CD4-positive, alpha-beta T cell treated with Interleukin-2 at 100 ng/mL for 4 hours (primary cell): ENCODE measurements around the gene FANCI.
"Not testable (repeated sequence)": the region's sequence is repeated elsewhere in the genome, so short reads cannot be mapped to it uniquely, and the experiment has no call there.

Source experiments
- DNase-seq: peaks from one replicate; pipeline ENCODE4 v3.0.0-alpha.2; 2020; ENCODE audit warnings: low spot score

FANCI gene

DNA sequence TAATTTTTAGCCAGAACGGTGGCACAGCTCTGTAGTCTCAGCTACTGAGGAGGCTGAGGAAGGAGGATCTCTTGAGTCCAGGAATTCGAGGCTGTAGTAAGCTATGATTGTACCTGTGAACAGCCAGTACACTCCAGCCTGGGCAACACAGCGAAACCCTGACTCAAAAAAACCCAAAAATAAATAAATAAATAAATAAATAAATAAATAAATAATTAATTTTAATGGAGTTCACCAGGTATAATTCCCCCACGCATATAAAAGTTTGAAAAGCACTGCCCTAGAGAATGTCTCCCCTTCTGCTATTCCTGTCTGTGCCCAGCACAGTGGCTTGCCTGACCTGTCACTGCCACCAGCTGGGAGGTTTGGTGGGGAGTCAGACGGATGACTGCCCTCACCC lies 18.2 kb upstream of the FANCI start:
- DNase-seq, result no peak

DNA sequence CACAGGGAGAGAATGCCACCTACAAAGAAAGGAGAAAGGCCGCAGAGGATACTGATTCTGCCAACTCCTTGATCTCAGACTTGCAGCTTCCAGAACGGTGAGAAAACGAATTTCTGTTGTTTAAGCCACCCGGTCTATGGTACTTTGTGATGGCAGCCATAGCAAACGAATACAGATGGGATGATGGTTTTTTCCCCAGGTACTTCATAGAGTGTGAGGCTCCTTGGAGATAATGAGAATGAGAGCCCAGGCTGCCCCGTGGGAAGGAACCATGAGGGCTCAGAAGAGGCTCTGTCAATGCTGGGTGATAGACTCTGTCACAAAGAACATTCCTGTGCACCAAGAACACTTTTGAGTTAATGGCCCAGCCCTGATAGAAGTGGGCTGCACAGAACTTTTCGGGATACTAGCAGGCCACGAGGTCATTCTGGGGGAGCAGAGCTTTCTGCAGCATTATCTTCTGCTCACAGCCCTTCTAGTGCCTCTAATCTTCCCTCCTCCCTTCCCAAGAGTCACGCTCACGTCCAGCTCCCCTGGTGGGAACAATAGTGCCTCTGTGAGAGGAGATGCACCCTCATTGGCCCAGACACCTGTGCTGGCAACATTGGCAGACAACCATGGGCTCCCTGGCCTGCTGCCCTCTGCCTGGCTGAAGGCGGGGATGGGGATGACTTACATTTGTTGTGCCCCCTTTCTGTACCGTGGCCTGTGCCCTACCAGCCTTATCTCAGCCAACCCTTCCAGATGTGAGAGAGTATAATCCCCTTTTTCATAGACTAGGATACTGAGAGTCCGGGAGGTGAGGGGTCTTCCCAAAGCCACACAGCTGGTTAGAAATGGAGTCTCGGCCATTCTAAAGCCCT lies 17.2 kb upstream of the FANCI start:
- DNase-seq, result no peak

DNA sequence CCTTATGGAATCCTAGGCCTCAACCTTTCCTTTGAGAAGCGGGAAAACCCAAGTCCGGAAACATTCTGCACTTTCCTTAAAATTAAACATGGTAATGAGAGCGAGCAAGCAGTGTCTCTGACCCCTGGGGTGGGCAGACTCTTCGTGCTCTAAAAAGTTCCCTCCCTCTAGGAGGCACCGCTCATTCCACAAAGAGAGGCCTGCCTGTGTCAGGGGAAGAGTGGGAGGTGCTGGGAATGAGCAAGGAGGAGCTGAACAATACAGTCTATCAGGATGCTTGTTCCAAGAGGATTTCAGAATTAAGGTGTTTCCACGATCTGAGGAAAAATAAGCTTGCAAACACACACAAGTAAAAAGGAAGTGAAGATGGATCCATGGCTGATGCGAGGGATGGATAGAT lies 16.4 kb upstream of the FANCI start:
- DNase-seq, result no peak

DNA sequence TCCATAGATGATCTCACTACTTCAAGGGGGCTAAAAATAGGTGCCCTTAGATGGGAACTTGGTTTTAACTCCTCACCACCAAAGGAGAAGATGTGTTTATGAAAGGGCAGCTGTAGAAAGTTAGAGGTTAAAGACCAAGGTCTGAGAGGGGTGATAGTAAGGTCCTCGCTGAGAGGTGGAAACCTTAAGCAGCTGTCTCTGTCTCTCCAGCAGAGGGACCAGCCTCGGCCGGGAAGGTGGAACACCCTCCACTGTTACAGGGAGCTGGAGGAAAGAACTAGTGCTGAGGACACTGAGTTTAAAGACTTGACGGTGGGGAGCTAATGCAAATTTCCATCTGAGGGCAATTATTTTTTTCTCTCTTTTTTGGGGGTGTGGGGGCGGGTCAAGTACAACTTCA lies 13.5 kb upstream of the FANCI start:
- DNase-seq, result no peak

DNA sequence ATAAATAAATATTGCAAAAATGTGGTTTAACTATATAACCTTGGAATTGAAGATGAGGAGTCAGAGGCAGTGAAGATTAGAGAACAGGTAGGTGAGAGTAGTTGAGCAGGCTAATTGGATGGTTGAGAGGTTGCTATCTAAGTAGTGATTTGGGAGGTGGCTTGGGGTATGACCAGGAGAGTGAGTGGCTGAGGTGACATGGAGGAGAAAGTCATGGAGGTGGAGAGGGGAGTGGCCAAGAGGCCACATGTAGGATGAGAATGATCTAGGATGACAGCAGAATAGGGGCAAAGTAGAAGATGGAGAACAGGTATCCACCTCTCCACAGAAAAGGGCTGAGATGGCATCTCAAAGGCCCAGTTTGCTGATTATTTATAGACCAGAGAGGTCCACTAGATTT lies 11.9 kb upstream of the FANCI start:
- no peak for DNase-seq

DNA sequence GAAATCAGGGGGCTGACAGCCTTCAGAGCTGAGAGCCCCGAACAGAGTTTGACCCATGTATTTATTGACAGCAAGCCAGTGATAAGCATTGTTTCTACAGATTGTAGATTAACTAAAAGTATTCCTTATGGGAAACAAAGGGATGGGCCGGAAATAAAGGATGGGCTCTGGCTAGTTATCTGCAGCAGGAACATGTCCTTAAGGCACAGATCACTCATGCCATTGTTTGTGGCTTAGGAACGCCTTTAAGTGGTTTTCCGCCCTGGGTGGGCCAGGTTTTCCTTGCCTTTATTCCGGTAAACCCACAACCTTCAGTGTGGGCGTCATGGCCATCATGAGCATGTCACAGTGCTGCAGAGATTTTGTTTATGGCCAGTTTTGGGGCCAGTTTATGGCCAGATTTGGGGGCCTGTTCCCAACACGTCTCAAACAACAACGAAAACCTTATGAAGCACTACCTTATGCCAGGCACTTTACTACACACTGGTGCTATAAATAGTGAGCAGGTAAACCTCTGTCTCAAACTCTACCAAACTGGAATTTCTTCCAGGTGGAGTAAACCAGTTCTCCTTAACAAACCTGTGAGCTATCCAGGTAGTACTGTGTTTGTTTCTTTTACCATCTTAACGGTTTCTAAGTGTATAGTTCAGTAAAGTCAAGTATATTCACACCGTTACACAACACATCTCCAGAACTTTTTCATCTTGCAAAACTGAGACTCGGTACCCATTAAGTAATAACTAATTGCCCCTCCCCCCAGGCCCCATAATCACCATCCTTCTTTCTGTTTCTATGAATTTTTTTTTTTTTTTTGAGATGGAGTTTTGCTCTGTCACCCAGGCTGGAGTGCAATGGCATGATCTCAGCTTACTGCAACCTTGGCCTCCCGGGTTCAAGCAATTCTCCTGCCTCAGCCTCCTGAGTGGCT lies 3.6 kb upstream of the FANCI start:
- DNase-seq, result not testable (repeated sequence)

DNA sequence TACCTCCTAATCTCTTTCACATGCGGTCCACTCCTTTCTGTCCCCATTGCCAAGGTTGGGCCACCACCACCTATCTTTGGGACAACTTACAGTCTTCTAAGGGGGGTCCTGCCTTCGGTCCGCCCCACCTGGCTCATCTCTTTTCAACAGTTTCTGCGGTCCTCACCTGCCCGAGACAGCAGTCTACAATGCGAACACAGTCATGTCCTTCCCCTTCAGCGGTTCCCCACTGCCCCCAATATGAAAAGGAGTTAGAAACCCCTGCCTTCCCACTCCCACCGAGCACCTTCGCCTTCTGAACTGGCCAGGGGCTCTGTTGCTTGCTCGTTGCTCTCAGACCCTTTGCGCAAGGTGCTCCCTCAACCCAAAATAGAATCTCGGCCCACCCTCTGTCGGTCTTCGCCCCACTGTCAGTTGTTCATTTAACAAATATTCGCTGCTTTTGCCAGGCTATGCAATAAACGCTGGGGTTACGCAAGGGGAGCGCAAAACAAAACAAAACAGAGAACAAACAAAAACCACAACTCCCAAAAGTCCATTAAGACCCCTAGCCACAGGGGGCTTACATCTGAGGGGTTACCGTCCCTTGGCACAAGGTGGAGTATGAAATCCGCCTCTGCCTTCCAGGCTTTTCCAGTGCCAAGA lies 611 bp upstream of the FANCI start:
- no peak for DNase-seq

DNA sequence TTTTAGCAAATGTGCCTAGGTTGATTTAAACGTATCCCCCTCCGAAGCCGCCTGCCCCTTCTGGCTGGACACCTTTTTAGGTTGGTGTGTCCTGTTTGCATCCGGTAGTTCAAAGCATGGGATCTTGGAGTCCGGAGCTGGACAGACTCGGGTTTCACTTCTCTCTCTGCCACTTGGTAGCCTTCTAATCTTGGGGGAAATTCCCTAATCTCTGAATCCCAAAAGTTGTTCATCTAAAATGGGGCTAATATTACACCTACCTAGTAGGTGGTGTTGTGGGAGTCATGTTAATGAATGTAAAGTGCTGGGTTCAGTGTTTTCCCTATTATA lies 760 bp downstream of the FANCI start:
- DNase-seq, result no peak

DNA sequence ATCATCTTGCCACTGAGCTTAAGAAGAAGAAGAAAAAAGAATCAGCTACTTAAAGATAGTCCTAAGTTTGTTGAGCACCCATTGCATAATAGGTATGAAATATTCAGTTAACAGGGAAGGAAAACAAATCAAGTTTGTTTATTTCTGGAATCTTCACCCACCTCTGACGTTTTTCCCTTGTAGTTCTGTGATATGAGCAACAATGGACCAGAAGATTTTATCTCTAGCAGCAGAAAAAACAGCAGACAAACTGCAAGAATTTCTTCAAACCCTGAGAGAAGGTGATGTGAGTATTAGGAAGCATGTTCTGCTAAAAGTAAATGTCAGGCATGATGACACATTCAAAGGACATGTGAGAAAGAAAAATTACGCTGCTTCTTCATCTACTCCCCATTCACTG lies 3.7 kb downstream of the FANCI start:
- DNase-seq, result no peak

DNA sequence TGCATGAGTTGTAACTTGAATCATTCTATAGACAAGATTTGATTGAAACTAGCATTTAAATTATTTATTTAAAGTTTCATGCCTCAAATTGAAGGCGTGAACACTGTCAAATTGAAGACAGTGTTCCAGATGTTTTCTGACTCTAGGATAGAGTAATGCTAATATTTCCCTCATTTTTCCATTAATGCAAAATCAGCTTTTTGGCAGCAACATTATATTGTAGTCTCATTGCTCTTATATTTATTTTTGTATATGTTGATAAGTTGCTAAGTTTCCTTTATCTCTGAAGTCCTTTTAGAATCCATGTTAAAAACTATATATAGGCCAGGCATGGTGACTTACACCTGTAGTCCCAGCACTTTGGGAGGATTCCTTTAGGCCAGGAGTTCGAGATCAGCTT lies 4.8 kb downstream of the FANCI start:
- DNase-seq, result no peak

DNA sequence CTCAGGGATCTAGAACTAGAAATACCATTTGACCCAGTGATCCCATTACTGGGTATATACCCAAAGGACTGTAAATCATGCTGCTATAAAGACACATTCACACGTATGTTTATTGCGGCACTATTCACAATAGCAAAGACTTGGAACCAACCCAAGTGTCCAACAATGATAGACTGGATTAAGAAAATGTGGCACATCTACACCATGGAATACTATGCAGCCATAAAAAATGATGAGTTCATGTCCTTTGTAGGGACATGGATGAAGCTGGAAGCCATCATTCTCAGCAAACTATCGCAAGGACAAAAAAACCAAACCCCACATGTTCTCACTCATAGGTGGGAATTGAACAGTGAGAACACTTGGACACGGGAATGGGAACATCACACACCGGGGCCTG lies 6.4 kb downstream of the FANCI start:
- not testable (repeated sequence) for DNase-seq

DNA sequence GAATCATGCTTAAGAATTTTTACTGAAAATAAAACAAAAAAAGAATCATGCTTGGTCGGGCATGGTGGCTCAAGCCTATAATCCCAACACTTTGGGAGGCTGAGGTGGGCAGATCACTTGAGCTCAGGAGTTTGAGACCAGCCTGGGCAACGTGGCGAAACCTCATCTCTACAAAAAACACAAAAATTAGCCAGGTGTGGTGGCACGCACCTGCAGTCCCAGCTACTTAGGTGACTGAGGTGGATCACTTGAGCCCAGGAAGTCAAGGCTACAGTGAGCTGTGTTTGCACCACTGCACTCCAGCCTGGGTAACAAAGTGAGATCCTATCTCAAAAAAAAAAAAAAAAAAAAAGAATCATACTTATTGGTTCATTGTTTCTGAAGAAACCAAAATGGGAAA lies 33.5 kb downstream of the FANCI start:
- not testable (repeated sequence) for DNase-seq

DNA sequence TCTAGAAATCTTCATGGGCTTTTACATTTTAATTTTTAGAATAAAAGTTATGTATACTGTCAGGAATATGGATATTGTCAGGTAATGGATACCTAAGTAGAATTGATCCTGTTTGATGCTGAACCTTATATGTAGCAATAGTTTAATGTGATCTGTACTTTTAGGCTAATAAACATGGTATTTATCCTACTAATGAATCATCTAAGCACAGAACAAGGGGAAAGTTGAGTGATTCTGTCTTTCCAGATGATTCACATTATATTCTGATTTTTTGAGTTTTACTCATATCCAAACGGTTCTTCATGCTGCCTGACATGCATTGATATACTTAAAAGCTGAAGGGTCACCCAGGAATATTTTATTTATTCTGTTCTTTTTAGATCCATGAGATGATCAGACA lies 34.5 kb downstream of the FANCI start:
- no peak for DNase-seq

DNA sequence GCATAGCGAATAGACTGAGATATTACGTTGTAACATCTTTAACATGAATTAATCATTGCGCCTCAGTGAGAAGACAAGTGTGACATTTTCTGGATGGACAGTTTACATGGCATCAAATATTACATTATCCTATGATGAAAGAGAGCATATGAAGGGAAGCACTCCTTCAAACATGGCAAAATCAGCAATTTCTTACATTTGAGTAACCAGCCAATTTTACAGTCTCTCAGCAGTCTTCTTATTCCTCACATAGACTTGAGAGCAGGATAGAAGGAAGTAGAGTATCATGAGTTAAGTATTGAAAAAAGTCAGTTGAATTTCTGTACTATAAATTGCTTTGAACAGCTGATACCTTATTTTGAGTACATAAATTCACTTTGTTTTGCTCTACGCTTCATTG lies 38.9 kb downstream of the FANCI start:
- no peak for DNase-seq

DNA sequence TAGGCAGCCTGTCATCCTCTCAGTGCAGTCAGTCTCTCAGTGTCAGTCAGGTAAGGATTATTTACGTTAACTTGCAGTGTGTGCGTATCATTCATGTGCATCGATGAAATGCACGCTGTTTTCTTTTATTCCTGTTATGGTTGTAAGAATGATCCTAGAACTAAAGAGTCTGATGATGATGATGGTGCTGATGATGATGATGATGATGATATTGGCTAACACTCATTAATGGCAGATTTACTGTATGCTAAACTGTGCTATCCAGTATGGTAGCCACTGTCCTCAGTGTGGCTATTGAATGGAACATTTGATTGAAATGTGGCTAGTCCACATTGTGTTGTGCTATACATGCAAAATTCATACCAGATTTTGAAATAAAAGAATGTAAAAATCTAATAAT lies 39.4 kb downstream of the FANCI start:
- DNase-seq, result no peak

DNA sequence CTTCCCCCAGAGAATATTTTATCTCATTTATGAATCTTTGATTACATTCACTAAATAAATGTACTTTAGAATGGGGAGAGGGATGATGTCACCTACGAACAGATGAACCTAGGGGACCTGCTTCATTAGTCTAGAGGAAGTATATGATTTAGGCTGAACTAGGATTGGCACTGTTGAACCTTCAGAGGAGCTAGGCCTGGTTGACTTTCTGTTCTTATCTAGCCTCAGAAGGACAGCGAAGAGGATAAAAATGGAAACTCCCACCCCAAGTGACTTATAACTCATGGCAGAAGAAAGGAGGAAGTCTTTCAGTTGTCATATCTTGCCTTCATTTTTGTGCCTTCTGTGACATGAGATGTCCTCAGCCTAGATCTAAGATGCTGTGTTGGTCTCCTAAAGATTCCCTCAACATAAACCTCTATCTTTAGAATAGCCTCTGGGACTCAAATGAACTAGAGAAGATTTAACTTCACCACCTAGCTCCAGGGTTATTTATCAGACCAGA lies 48.2 kb downstream of the FANCI start:
- DNase-seq, result no peak

DNA sequence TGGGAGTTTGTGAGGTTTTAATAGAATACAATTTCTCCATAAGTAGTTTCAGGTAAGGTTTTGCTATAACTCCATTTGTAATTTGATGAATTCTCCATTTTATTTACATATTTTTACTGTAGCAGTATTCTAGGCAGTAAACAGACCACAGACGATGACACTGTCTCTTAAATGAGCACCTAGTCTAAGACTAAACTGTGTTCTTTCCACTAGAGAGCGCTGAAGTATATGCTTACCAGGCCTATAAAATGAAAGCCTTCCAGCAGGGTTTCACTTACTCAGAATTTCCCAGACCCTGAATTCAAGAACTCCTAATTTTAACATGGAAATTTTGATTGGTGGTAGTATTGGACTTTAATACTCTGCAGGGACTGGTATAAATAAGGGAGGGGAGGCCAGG lies 49.2 kb downstream of the FANCI start:
- DNase-seq, result no peak

DNA sequence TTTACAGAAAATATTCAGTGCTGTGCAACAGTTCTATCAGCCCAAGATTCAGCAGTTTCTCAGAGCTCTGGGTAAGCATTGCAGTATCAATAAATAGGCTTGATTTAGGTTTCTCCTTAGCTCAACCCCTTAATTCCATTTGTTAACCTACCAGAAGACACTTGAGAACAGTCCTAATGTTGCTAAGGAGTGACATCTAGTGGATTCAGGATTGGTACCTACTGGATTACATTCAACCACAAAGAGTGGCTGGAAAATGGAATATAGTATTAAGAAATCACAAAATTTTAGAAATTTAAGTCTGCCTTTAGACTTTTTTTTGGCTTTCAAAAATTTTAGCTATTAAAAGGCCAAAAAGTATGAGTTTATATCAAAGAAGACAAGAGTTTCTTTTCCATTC lies 56.1 kb downstream of the FANCI start:
- DNase-seq, result no peak

DNA sequence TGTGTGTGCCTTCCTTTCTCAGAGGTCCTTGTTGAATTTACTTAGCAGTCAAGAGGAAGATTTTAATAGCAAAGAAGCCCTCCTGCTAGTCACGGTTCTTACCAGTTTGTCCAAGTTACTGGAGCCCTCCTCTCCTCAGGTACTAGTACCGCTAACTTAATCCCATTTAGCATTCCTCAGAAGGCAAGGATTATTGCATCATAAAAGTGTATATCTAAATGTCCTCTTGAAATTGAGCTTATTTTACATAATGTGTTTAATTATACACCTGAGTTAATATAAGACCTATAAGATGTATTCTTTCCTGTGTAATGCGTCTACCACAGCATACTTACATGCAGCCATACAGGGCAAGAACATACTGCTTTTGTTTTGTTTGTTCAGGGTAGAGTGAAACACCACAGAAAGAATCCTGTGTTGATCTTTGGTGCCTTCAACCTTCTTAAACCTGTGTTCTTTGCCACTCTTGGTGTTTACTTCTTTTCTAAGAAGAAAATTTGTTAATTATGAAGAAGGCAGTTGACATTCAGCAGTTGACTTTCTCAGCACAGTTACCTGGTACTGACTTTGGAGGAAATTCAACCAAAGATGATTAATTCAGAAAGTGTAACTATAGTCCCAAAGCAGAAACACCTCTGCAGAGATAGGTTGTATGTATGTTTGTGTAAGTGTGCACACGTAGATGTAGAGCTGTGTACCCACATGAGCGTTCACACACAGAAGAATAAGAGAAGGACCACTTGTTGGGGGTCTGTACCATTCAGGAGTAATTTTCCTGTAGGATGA lies 57.7 kb downstream of the FANCI start:
- no peak for DNase-seq

DNA sequence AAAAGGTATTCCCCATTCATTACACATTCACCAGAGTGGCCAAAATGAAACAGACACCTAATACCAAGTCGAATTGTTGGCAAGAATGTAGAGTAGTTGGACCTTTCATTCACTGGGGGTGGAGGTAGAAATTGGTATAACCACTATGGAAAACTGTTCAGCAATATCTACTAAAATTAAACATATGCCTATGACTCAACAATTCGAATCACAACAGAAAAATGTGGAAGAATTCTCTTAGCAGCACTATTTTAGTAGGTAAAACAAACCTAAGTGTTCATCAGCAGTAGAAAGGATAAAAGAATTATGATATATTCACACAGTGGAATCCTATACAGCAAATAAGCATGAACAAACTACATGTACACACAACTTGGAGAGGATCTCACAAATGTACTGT lies 60.2 kb downstream of the FANCI start:
- no peak for DNase-seq

DNA sequence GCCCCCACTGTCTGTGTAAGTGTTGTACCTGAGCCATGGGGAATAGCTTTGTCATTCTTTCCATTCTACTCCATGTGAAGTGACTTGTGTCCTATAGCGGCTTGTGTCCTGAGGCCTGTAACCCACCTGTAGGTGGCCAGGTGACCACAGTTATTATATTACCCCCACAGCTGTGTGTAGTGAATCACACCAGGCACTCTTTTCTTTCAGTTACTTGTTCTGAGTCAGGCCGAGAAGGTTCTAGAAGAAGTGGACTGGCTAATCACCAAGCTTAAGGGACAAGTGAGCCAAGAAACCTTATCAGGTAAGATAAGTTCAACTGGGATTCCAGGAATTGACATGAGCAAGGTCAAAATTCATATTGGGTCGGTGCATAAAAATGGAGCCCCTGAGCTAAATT lies 61.6 kb downstream of the FANCI start:
- no peak for DNase-seq

DNA sequence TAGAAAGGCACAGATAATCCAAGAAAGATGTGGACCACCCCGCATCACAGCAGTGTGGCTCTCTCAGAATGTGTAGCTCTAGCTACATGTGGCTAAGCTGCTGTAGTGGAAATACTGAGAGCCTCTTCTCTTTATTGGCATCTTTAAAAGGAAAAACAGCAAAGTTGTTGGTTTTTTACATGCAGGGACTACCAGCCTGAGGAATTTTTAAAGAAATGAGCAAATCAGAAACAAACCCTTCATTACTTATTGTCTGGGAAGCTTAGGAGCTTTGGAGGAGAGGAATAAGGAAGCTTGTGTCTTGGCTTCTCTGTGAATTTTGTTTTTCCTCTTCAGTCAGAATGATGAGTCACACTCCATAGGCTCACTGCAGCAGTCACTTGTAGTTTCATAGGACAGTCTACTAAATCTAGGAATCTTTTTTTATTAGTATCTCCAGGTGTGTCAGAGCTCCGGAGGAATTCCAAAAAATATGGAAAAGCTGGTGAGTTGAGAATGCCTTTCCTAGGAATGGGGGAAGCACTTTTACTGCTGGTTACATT lies 63.3 kb downstream of the FANCI start:
- DNase-seq, result no peak
